HG02840 (cell line): ENCODE measurements around the gene C1QTNF2.

ENCODE experiments used
- ATAC-seq: cut with Tn5 transposase; IDR thresholded peaks from one replicate; pipeline ENCODE4 v1.9.1; 2021; ENCODE audit warnings: mild to moderate bottlenecking, moderate library complexity, moderate number of reproducible peaks; ENCODE audit not compliant: unreplicated experiment, low FRiP score

C1QTNF2 gene

GRCh38 chr5:160375701-160376100 is 5.3 kb upstream of the C1QTNF2 start:
- no peak for ATAC-seq

GRCh38 chr5:160375166-160375565 is 4.7 kb upstream of the C1QTNF2 start:
- ATAC-seq = no peak

- no peak for ATAC-seq
Observed at GRCh38 chr5:160371294-160371693, 868 bp upstream of the C1QTNF2 start.

- ATAC-seq = no peak
Observed at GRCh38 chr5:160370713-160371034, 248 bp upstream of the C1QTNF2 start.

- no peak for ATAC-seq
Observed at GRCh38 chr5:160367885-160368284, 2.5 kb downstream of the C1QTNF2 start.

- no peak for ATAC-seq
Observed at GRCh38 chr5:160367261-160367660, 3.2 kb downstream of the C1QTNF2 start.

GRCh38 chr5:160366230-160366629 is 4.2 kb downstream of the C1QTNF2 start:
- ATAC-seq = no peak

GRCh38 chr5:160363660-160364395 is 6.6 kb downstream of the C1QTNF2 start:
- no peak for ATAC-seq

- ATAC-seq = no peak
Observed at GRCh38 chr5:160363211-160363610, 7.2 kb downstream of the C1QTNF2 start.

- ATAC-seq = no peak
Observed at GRCh38 chr5:160361624-160362228, 8.7 kb downstream of the C1QTNF2 start.

GRCh38 chr5:160360310-160360709 is 10.1 kb downstream of the C1QTNF2 start:
- ATAC-seq = no peak

- no peak for ATAC-seq
Observed at GRCh38 chr5:160359816-160360215, 10.6 kb downstream of the C1QTNF2 start.

GRCh38 chr5:160359242-160359641 is 11.2 kb downstream of the C1QTNF2 start:
- no peak for ATAC-seq

- ATAC-seq = no peak
Observed at GRCh38 chr5:160357861-160358411, 12.5 kb downstream of the C1QTNF2 start.

GRCh38 chr5:160357394-160357793 is 13.0 kb downstream of the C1QTNF2 start:
- no peak for ATAC-seq

- ATAC-seq = no peak
Observed at GRCh38 chr5:160356550-160357347, 13.7 kb downstream of the C1QTNF2 start.

- no peak for ATAC-seq
Observed at GRCh38 chr5:160354666-160355065, 15.8 kb downstream of the C1QTNF2 start.

- ATAC-seq = no peak
Observed at GRCh38 chr5:160353379-160353778, 17.0 kb downstream of the C1QTNF2 start.

GRCh38 chr5:160352308-160352707 is 18.1 kb downstream of the C1QTNF2 start:
- no peak for ATAC-seq

GRCh38 chr5:160349935-160350303 is 20.5 kb downstream of the C1QTNF2 start:
- no peak for ATAC-seq

- no peak for ATAC-seq
Observed at GRCh38 chr5:160349249-160349934, 21.0 kb downstream of the C1QTNF2 start.
